PC-3 (cell line): ENCODE measurements around the gene SALL2.

ENCODE experiments used
- CTCF ChIP-seq: fragments of 300-600 bp; sonication (generic); conservative IDR thresholded peaks from 2 replicates; pipeline ENCODE4 v1.5.1; 2017; ENCODE audit warnings: antibody characterized with exemption, low read depth, mild to moderate bottlenecking, low read length
- EZH2phosphoT487 ChIP-seq: fragments of 300-600 bp; sonication (generic); IDR thresholded peaks from 2 replicates; pipeline ENCODE4 v1.6.1; 2018; ENCODE audit warnings: mild to moderate bottlenecking, antibody characterized with exemption, low read length, borderline replicate concordance

- TF ChIP-seq EZH2phosphoT487 (no peak), CTCF (no peak)
These were observed 11.8 kb downstream of the SALL2 start for GRCh38 chr14:21514341-21514740.
